SK-N-SH (cell line): Measurements from ENCODE around the gene MORC2.

ENCODE experiments used
- RAD21 ChIP-seq: IDR thresholded peaks from 2 replicates; pipeline ENCODE4 v1.6.1; 2012; ENCODE audit warnings: mild to moderate bottlenecking, low read length
- TF ChIP-seq, protein P1 (sequence below): fragments of 200-600 bp; sonication (generic); IDR thresholded peaks from 2 replicates; pipeline ENCODE4 v1.6.1; 2017; ENCODE audit warnings: antibody characterized with exemption, mild to moderate bottlenecking, moderate library complexity

DNA sequence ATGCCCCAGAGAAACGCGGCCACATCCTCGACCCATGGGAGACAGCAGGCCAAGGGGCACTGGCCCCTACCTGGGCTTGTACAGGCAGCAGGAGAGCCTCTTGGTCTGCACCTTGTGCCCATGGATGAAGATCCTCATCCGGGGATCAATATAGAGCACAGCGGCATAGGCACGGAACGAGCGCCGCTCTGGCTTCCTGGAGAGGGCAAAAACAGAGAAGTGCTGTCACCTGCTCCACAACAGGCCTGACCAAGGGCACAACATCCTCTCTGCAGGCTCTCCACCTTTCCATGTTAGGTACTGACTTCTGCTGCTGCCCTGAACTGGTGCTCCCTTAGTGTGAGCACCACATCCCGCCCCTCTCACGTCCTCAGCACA is 27.2 kb downstream of the MORC2 start:
- TF ChIP-seq, protein P1, sequence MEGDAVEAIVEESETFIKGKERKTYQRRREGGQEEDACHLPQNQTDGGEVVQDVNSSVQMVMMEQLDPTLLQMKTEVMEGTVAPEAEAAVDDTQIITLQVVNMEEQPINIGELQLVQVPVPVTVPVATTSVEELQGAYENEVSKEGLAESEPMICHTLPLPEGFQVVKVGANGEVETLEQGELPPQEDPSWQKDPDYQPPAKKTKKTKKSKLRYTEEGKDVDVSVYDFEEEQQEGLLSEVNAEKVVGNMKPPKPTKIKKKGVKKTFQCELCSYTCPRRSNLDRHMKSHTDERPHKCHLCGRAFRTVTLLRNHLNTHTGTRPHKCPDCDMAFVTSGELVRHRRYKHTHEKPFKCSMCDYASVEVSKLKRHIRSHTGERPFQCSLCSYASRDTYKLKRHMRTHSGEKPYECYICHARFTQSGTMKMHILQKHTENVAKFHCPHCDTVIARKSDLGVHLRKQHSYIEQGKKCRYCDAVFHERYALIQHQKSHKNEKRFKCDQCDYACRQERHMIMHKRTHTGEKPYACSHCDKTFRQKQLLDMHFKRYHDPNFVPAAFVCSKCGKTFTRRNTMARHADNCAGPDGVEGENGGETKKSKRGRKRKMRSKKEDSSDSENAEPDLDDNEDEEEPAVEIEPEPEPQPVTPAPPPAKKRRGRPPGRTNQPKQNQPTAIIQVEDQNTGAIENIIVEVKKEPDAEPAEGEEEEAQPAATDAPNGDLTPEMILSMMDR, result no peak
- TF ChIP-seq RAD21, result no peak
